HG03520 (cell line): ENCODE data around the gene MSMO1.

Experiments used
- ATAC-seq: cut with Tn5 transposase; IDR thresholded peaks from one replicate; pipeline ENCODE4 v1.9.1; 2021; ENCODE audit warnings: mild to moderate bottlenecking, moderate library complexity; ENCODE audit not compliant: unreplicated experiment

MSMO1 gene

DNA sequence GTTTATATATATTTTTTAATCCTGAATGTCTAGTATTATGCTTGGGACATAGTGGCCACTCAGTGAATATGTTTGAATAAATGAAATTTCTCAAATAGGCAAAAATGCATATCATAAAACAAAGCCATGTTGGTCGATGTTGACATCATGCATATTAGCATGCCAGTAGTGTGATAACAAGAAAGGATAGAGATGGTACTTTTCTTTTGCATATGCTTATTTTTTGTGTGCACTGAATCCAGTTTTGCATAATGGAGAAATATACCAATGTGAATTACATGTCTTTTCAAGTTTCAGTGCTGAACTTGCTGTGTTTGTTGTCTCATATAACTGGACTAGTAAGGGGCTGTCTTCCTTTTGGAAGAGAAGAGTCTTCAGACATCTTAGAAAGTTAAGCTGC, 58.9 kb downstream of the MSMO1 start:
- ATAC-seq, result no peak

DNA sequence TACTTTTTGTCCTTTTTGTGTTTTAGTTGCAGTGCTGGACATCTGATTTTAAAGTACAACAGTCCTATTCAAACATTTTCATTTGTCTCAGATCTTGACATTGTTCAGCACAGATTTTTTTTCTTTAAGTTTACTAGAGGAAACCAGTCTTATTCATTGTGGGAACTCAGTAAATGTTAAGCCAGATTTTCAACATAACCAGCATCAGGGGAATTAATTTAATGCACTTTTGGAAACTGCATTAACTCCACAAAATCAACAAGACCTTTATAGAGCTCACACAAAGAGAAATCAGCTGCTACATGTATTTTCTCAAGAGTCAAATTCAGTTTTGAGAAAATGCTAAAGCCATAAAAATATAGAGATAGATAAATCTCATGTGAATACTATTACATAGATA, 61.3 kb downstream of the MSMO1 start:
- ATAC-seq, result no peak
